Iris pigment epithelial cell (primary cell): ENCODE measurements around the gene SHISA9.

ENCODE experiments used
- DNase-seq: peaks from one replicate; pipeline ENCODE4 v3.0.0-alpha.2; 2011; ENCODE audit warnings: low read depth

The SHISA9 gene

GRCh38 chr16:13181432-13181831, 280.0 kb downstream of the SHISA9 start:
- no peak for DNase-seq

- no peak for DNase-seq
Measured at GRCh38 chr16:13186813-13187212, 285.4 kb downstream of the SHISA9 start.

- DNase-seq, result no peak
Measured at GRCh38 chr16:13189250-13189649, 287.9 kb downstream of the SHISA9 start.

GRCh38 chr16:13193721-13194120, 292.3 kb downstream of the SHISA9 start:
- no peak for DNase-seq

GRCh38 chr16:13194766-13195165, 293.4 kb downstream of the SHISA9 start:
- no peak for DNase-seq

- DNase-seq, result no peak
Measured at GRCh38 chr16:13203725-13204124, 302.3 kb downstream of the SHISA9 start.

GRCh38 chr16:13205352-13205751, 304.0 kb downstream of the SHISA9 start:
- no peak for DNase-seq

- DNase-seq, result no peak
Measured at GRCh38 chr16:13206606-13207005, 305.2 kb downstream of the SHISA9 start.

- DNase-seq, result no peak
Measured at GRCh38 chr16:13207151-13207550, 305.8 kb downstream of the SHISA9 start.

- no peak for DNase-seq
Measured at GRCh38 chr16:13223666-13224065, 322.3 kb downstream of the SHISA9 start.

GRCh38 chr16:13229039-13229438, 327.6 kb downstream of the SHISA9 start:
- no peak for DNase-seq

GRCh38 chr16:13231365-13231764, 330.0 kb downstream of the SHISA9 start:
- no peak for DNase-seq

- DNase-seq, result no peak
Measured at GRCh38 chr16:13234999-13235398, 333.6 kb downstream of the SHISA9 start.

GRCh38 chr16:13236308-13236707, 334.9 kb downstream of the SHISA9 start:
- no peak for DNase-seq

GRCh38 chr16:13238182-13238581, 336.8 kb downstream of the SHISA9 start:
- no peak for DNase-seq

GRCh38 chr16:13242201-13242600, 340.8 kb downstream of the SHISA9 start:
- DNase-seq, result no peak

- no peak for DNase-seq
Measured at GRCh38 chr16:13244770-13245169, 343.4 kb downstream of the SHISA9 start.

GRCh38 chr16:13245713-13246377, 344.4 kb downstream of the SHISA9 start:
- DNase-seq, result no peak

- DNase-seq, result no peak
Measured at GRCh38 chr16:13254998-13255614, 353.7 kb downstream of the SHISA9 start.

- DNase-seq, result no peak
Measured at GRCh38 chr16:13262270-13263090, 361.1 kb downstream of the SHISA9 start.

- no peak for DNase-seq
Measured at GRCh38 chr16:13264749-13265552, 363.6 kb downstream of the SHISA9 start.

- DNase-seq, result no peak
Measured at GRCh38 chr16:13269359-13269758, 368.0 kb downstream of the SHISA9 start.
